Gastroesophageal sphincter (tissue), 3 donors: ENCODE data around the gene STT3A.

ENCODE experiments used
- CTCF ChIP-seq, 4 experiments: fragments of 200-600 bp in 2 of 4; fragments of 450-650 bp in 2 of 4; sonication (generic) in 1 of 4; IDR thresholded peaks; one replicate each; pipeline ENCODE4 v1.5.1; 2017 to 2019; ENCODE audit warnings: antibody characterized with exemption in 4 of 4, mild to moderate bottlenecking in 2 of 4, moderate library complexity in 2 of 4
- EP300 ChIP-seq: sonication (generic); formaldehyde crosslinking; IDR thresholded peaks from one replicate; pipeline ENCODE4 v1.6.1; 2017; ENCODE audit warnings: antibody characterized with exemption, mild to moderate bottlenecking
- POLR2A ChIP-seq, 2 donors: fragments of 450-650 bp; IDR thresholded peaks; one replicate each; pipeline ENCODE4 v1.6.1; 2017; ENCODE audit warnings: antibody characterized with exemption in 2 of 2, mild to moderate bottlenecking in 2 of 2, moderate library complexity in 1 of 2
- POLR2AphosphoS5 ChIP-seq: sonication (generic); formaldehyde crosslinking; IDR thresholded peaks from one replicate; pipeline ENCODE4 v1.6.1; 2017; ENCODE audit warnings: antibody characterized with exemption

GRCh38 chr11:125662689-125663088 lies 70.0 kb downstream of the STT3A start:
- TF ChIP-seq POLR2AphosphoS5 (no peak), POLR2A (IDR thresholded peaks at IDR 0.05) (no peak), CTCF (IDR thresholded peaks at IDR 0.05) (no peak), EP300 (no peak)
